IMR-90 (cell line): ENCODE data around the gene IGBP1. TPM values are rescaled to one million over a fixed set of nuclear protein-coding genes. Genes with fewer than 3 reads are reported as not detected.

Source experiments
- ATAC-seq: fragments of 200-7000 bp; cut with Tn5 transposase; 2 replicates; pipeline ENCODE4 v1.9.1; 2020; ENCODE audit warnings: low read depth, mild to moderate bottlenecking, moderate library complexity
- BruUV-seq: library from RNA; stranded (reverse); fragments of 400-500 nt; replicated peaks from 2 replicates; lab custom pipeline; 2021; lab: Mats Ljungman, UMichigan
- CTCF ChIA-PET: fragments of 300-600 bp; formaldehyde crosslinking; extraction: SDS; loops from one replicate; lab custom pipeline; 2021; ENCODE audit warnings: antibody characterized with exemption; lab: Yijun Ruan, JAX
- POLR2A ChIA-PET: fragments of 300-600 bp; sonication (Branson Sonifier 250); formaldehyde crosslinking; loops from one replicate; lab custom pipeline; 2022; ENCODE audit warnings: antibody characterized with exemption; ENCODE audit not compliant: unreplicated experiment; lab: Charles Lee
- DNase-seq: peaks from one replicate; pipeline ENCODE4 v3.0.0; 2013
- H2AFZ ChIP-seq: replicated peaks from 2 replicates; pipeline ENCODE3; 2013; ENCODE audit warnings: low read length, mild to moderate bottlenecking; ENCODE audit not compliant: poor library complexity
- H2AK5ac ChIP-seq: 2 replicates; pipeline ENCODE4 v1.6.1; 2013; ENCODE audit warnings: low read depth, low read length, inconsistent platforms
- H2AK9ac ChIP-seq: replicated peaks from 2 replicates; pipeline ENCODE3; 2013; ENCODE audit warnings: mild to moderate bottlenecking, low read depth, low read length, moderate library complexity; ENCODE audit not compliant: poor library complexity
- H2BK120ac ChIP-seq: 2 replicates; pipeline ENCODE4 v1.6.1; 2013; ENCODE audit warnings: low read depth, low read length, inconsistent platforms
- H2BK15ac ChIP-seq: 3 replicates; pipeline ENCODE4 v1.6.1; 2013; ENCODE audit warnings: low read depth, low read length, inconsistent platforms
- H2BK20ac ChIP-seq: 2 replicates; pipeline ENCODE4 v1.6.1; 2013; ENCODE audit warnings: low read depth, mild to moderate bottlenecking, inconsistent platforms, low read length, moderate library complexity
- H2BK5ac ChIP-seq: 2 replicates; pipeline ENCODE4 v1.6.1; 2013; ENCODE audit warnings: mild to moderate bottlenecking, low read depth, low read length, inconsistent platforms; ENCODE audit not compliant: poor library complexity, severe bottlenecking
- H3K14ac ChIP-seq: replicated peaks from 2 replicates; pipeline ENCODE4 v1.6.1; 2013; ENCODE audit warnings: low read depth, low read length, inconsistent platforms
- H3K18ac ChIP-seq: 2 replicates; pipeline ENCODE4 v1.6.1; 2013; ENCODE audit warnings: low read depth, low read length, control low read depth
- H3K23ac ChIP-seq: 2 replicates; pipeline ENCODE4 v1.6.1; 2013; ENCODE audit warnings: low read depth, low read length, inconsistent platforms
- H3K27ac ChIP-seq: 2 replicates; pipeline ENCODE4 v1.5.1; 2013; ENCODE audit warnings: mild to moderate bottlenecking, control low read depth, low read length; ENCODE audit not compliant: insufficient read depth
- H3K27me3 ChIP-seq: 2 replicates; pipeline ENCODE4 v1.6.1; 2013; ENCODE audit warnings: low read length; ENCODE audit not compliant: control insufficient read depth, insufficient read depth
- H3K36me3 ChIP-seq: 2 replicates; pipeline ENCODE4 v1.6.1; 2013; ENCODE audit warnings: low read length, mixed read lengths; ENCODE audit not compliant: control insufficient read depth, insufficient read depth
- H3K4ac ChIP-seq: 2 replicates; pipeline ENCODE4 v1.6.1; 2013; ENCODE audit warnings: low read depth, low read length, inconsistent platforms
- H3K4me1 ChIP-seq: 2 replicates; pipeline ENCODE4 v1.6.1; 2013; ENCODE audit warnings: low read length, mixed read lengths; ENCODE audit not compliant: control insufficient read depth, insufficient read depth
- H3K4me2 ChIP-seq: 2 replicates; pipeline ENCODE4 v1.6.1; 2013; ENCODE audit warnings: low read depth, mild to moderate bottlenecking, control low read depth, low read length, moderate library complexity
- H3K4me3 ChIP-seq: 2 replicates; pipeline ENCODE4 v1.5.1; 2013; ENCODE audit warnings: low read depth, mild to moderate bottlenecking, control low read depth, low read length, moderate library complexity; ENCODE audit not compliant: insufficient read depth
- H3K56ac ChIP-seq: 2 replicates; pipeline ENCODE4 v1.6.1; 2013; ENCODE audit warnings: low read length, inconsistent platforms; ENCODE audit not compliant: insufficient read depth; ENCODE audit errors: extremely low read depth
- H3K79me1 ChIP-seq, 2 experiments: 2 replicates each; pipeline ENCODE4 v1.6.1; 2013; ENCODE audit warnings: low read length in 2 of 2, inconsistent platforms in 1 of 2, low read depth in 1 of 2
- H3K9ac ChIP-seq: 2 replicates; pipeline ENCODE4 v1.6.1; 2013; ENCODE audit warnings: low read depth, low read length, control low read depth
- H3K9me1 ChIP-seq: 2 replicates; pipeline ENCODE4 v1.6.1; 2013; ENCODE audit warnings: low read length, inconsistent platforms; ENCODE audit not compliant: insufficient read depth
- H3K9me3 ChIP-seq: 2 replicates; pipeline ENCODE4 v1.6.1; 2013; ENCODE audit warnings: low read length; ENCODE audit not compliant: control insufficient read depth, insufficient read depth
- H4K20me1 ChIP-seq: 2 replicates; pipeline ENCODE4 v1.6.1; 2013; ENCODE audit warnings: low read length, inconsistent platforms; ENCODE audit not compliant: insufficient read depth
- H4K5ac ChIP-seq: 2 replicates; pipeline ENCODE4 v1.6.1; 2013; ENCODE audit warnings: mild to moderate bottlenecking, low read depth, low read length, control low read depth
- H4K8ac ChIP-seq, 2 experiments: 2 replicates each; pipeline ENCODE4 v1.6.1; 2013; ENCODE audit warnings: low read depth in 2 of 2, low read length in 2 of 2, control low read depth in 1 of 2, inconsistent platforms in 1 of 2
- H4K91ac ChIP-seq: 2 replicates; pipeline ENCODE4 v1.6.1; 2013; ENCODE audit warnings: low read depth, low read length, inconsistent platforms; ENCODE audit not compliant: insufficient read depth
- BHLHE40 ChIP-seq: fragments of 150-350 bp; IDR thresholded peaks from 2 replicates; pipeline ENCODE4 v1.6.1; 2016; ENCODE audit warnings: mild to moderate bottlenecking, low read depth, low read length
- CEBPB ChIP-seq: IDR thresholded peaks from 2 replicates; pipeline ENCODE4 v1.6.1; 2012; ENCODE audit warnings: low read depth, low read length, improper control_type of control experiment
- CHD1 ChIP-seq: IDR thresholded peaks from 2 replicates; pipeline ENCODE4 v1.6.1; 2012; ENCODE audit warnings: low read depth, low read length, improper control_type of control experiment
- FOS ChIP-seq: fragments of 150-350 bp; IDR thresholded peaks from 2 replicates; pipeline ENCODE4 v1.6.1; 2016; ENCODE audit warnings: low read depth, low read length
- MAFK ChIP-seq: IDR thresholded peaks from 2 replicates; pipeline ENCODE4 v1.6.1; 2012; ENCODE audit warnings: low read depth, low read length, improper control_type of control experiment
- MAZ ChIP-seq: IDR thresholded peaks from 2 replicates; pipeline ENCODE4 v1.6.1; 2012; ENCODE audit warnings: low read depth, mild to moderate bottlenecking, low read length, improper control_type of control experiment, moderate library complexity, borderline replicate concordance
- MXI1 ChIP-seq: IDR thresholded peaks from 2 replicates; pipeline ENCODE4 v1.6.1; 2012; ENCODE audit warnings: low read depth, mild to moderate bottlenecking, low read length, moderate library complexity, borderline replicate concordance
- NFE2L2 ChIP-seq: fragments of 150-350 bp; IDR thresholded peaks from 2 replicates; pipeline ENCODE4 v1.6.1; 2016; ENCODE audit warnings: low read depth, mild to moderate bottlenecking, low read length
- POLR2A ChIP-seq: IDR thresholded peaks from 2 replicates; pipeline ENCODE4 v1.6.1; 2012; ENCODE audit warnings: mild to moderate bottlenecking, low read depth, low read length
- RAD21 ChIP-seq: IDR thresholded peaks from 2 replicates; pipeline ENCODE4 v1.6.1; 2012; ENCODE audit warnings: low read length, improper control_type of control experiment
- RCOR1 ChIP-seq: IDR thresholded peaks from 2 replicates; pipeline ENCODE4 v1.6.1; 2012; ENCODE audit warnings: mild to moderate bottlenecking, low read length, improper control_type of control experiment; ENCODE audit not compliant: insufficient replicate concordance
- RFX5 ChIP-seq: IDR thresholded peaks from 2 replicates; pipeline ENCODE4 v1.8.0; 2012; ENCODE audit warnings: low read depth, mild to moderate bottlenecking, low read length, moderate library complexity
- SMC3 ChIP-seq: fragments of 150-350 bp; IDR thresholded peaks from 2 replicates; pipeline ENCODE4 v1.6.1; 2016; ENCODE audit warnings: low read depth, mild to moderate bottlenecking, antibody characterized with exemption, low read length, moderate library complexity
- dilution Hi-C: fragments of 300-500 bp; cut with HindIII; formaldehyde crosslinking; loops from one replicate; pipeline ENCODE4 v1.14.3; 2018; ENCODE audit warnings: low sequenced_read_pairs; ENCODE audit not compliant: unreplicated experiment
- in situ Hi-C: fragments of 300-500 bp; cut with MboI; formaldehyde crosslinking; loops from 3 replicates; pipeline ENCODE4 v1.14.3; 2019; ENCODE audit warnings: low sequenced_read_pairs, inconsistent platforms, mixed read lengths
- intact Hi-C: fragments of 100-400 bp; cut with micrococcal nuclease; formaldehyde crosslinking; loops from 2 replicates; pipeline ENCODE4 v1.10.0; 2022
- polyA plus RNA-seq, 3 experiments: library from polyadenylated mRNA; depleted of rRNA; stranded (reverse); fragments of >200 nt; gene quantifications; 2 replicates each; pipeline ENCODE4 v1.2.3, GENCODE V29; 2012; ENCODE audit warnings: low replicate concordance in 1 of 3
- total RNA-seq: library from RNA; depleted of rRNA; stranded (reverse); fragments of >200 nt; gene quantifications from 2 replicates; pipeline ENCODE4 v1.2.3, GENCODE V29; 2012
- TF ChIP-seq, protein P1 (sequence below): fragments of 150-350 bp; IDR thresholded peaks from 2 replicates; pipeline ENCODE4 v1.6.1; 2016; ENCODE audit warnings: low read depth, mild to moderate bottlenecking, low read length, moderate library complexity, borderline replicate concordance
- TF ChIP-seq, protein P2 (sequence below): conservative IDR thresholded peaks from 2 replicates; pipeline ENCODE4 v1.5.1; 2012; ENCODE audit warnings: mild to moderate bottlenecking, low read depth, low read length, improper control_type of control experiment
- TF ChIP-seq, protein P3 (sequence below): fragments of 150-350 bp; IDR thresholded peaks from 2 replicates; pipeline ENCODE4 v1.6.1; 2017; ENCODE audit warnings: mild to moderate bottlenecking, antibody characterized with exemption, low read length, low read depth

IGBP1 gene
- total and polyA plus RNA-seq, 2 of the 4 experiments (the other 2 are of a cell fraction): 51.8 to 87.1 TPM

DNA sequence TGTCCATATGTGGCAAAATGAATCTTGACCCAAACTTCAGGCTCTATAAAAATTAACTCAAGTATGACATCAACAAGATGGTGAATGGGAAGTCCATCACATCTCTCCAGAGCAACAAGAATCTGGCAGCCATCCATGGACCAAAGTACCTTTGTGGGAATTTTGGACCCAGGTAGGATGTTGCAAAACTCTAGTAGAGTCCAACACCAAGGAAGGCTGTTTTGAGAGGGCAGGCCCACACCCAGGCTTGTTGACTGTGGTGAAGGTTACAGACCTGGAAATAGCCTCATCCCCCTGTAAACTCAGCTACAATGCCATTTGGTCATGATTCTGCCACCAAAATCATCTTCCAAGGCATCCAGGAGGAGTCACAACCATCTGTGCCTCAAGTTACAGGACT is 57.0 kb downstream of the IGBP1 start:
- Histone ChIP-seq H2BK5ac (no peak overlapping the region), H3K4me3 (no peak overlapping the region), H2AFZ (no peak overlapping the region), H3K27ac (no peak overlapping the region), H3K4me1 (no peaks in the 10 kb centered on the region), H3K56ac (no peak overlapping the region), H3K9me3 (peaks cover 4% of the 10 kb centered on the region), H3K14ac (no peak overlapping the region), H3K4ac (no peak overlapping the region), H3K27me3 (peaks cover 3% of the 10 kb centered on the region; the same call in 1 of the 2 replicates), H2AK5ac (no peak overlapping the region), H4K91ac (no peak overlapping the region), H3K23ac (no peak overlapping the region), H4K5ac (no peak overlapping the region), H2BK15ac (no peak overlapping the region), H4K8ac (no peak overlapping the region), H3K18ac (no peak overlapping the region), H3K4me2 (no peak overlapping the region), H3K9me1 (no peaks in the 10 kb centered on the region), H2BK20ac (no peak overlapping the region), H3K9ac (no peak overlapping the region), H2BK120ac (no peak overlapping the region), H2AK9ac (no peak overlapping the region), H3K79me1 (no peaks in the 10 kb centered on the region), H3K36me3 (no peaks in the 10 kb centered on the region), H4K20me1 (no peaks in the 10 kb centered on the region)
- intact Hi-C loops (no loop called here), dilution Hi-C loops (no loop called here), in situ Hi-C loops (no loop called here)
- BruUV-seq: no TSS peak
- CTCF ChIA-PET: no interaction called here
- DNase-seq (no peak), ATAC-seq (no peak)
- TF ChIP-seq MAFK (no peak), CHD1 (no peak), SMC3 (no peak), POLR2A (no peak), RFX5 (no peak), MAZ (no peak), CEBPB (no peak), RAD21 (no peak), BHLHE40 (no peak), MXI1 (no peak), RCOR1 (no peak), FOS (no peak), NFE2L2 (no peak)
- TF ChIP-seq, protein P1, sequence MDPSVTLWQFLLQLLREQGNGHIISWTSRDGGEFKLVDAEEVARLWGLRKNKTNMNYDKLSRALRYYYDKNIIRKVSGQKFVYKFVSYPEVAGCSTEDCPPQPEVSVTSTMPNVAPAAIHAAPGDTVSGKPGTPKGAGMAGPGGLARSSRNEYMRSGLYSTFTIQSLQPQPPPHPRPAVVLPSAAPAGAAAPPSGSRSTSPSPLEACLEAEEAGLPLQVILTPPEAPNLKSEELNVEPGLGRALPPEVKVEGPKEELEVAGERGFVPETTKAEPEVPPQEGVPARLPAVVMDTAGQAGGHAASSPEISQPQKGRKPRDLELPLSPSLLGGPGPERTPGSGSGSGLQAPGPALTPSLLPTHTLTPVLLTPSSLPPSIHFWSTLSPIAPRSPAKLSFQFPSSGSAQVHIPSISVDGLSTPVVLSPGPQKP: no peak
- TF ChIP-seq, protein P2, sequence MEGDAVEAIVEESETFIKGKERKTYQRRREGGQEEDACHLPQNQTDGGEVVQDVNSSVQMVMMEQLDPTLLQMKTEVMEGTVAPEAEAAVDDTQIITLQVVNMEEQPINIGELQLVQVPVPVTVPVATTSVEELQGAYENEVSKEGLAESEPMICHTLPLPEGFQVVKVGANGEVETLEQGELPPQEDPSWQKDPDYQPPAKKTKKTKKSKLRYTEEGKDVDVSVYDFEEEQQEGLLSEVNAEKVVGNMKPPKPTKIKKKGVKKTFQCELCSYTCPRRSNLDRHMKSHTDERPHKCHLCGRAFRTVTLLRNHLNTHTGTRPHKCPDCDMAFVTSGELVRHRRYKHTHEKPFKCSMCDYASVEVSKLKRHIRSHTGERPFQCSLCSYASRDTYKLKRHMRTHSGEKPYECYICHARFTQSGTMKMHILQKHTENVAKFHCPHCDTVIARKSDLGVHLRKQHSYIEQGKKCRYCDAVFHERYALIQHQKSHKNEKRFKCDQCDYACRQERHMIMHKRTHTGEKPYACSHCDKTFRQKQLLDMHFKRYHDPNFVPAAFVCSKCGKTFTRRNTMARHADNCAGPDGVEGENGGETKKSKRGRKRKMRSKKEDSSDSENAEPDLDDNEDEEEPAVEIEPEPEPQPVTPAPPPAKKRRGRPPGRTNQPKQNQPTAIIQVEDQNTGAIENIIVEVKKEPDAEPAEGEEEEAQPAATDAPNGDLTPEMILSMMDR: no peak
- TF ChIP-seq, protein P3, sequence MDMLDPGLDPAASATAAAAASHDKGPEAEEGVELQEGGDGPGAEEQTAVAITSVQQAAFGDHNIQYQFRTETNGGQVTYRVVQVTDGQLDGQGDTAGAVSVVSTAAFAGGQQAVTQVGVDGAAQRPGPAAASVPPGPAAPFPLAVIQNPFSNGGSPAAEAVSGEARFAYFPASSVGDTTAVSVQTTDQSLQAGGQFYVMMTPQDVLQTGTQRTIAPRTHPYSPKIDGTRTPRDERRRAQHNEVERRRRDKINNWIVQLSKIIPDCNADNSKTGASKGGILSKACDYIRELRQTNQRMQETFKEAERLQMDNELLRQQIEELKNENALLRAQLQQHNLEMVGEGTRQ: no peak
- POLR2A ChIA-PET: no interaction called here
